ENCODE measurements around the gene SLC25A25. TPM values are rescaled to one million over a fixed set of nuclear protein-coding genes. Genes with fewer than 3 reads are reported as not detected.

Gene SLC25A25
- total RNA-seq, 2 donors from 2014 or later, result 12.9 to 13.1 TPM

GRCh38 chr9:128101231-128101661 is 33.2 kb downstream of the SLC25A25 start:
- DNase-seq, result no peak
- WGBS, 2 experiments (ENCODE audit: insufficient coverage in 1 of 2, insufficient read length in 1 of 2), result 88 to 91% methylated on average over 12 of the region's 12 CpGs
- Mint-ChIP-seq H3K27ac (peak overlapping the region; percentile 31), H3K36me3 (ENCODE audit: low read depth) (peaks cover 33% of the 10 kb centered on the region), H3K9me3 (no peaks in the 10 kb centered on the region), H3K27me3 (ENCODE audit: insufficient read depth) (no peaks in the 10 kb centered on the region), H3K4me1 (peaks cover 19% of the 10 kb centered on the region), H3K4me3 (no peak overlapping the region)
- no peak for TF ChIP-seq CTCF (conservative IDR thresholded peaks at IDR 0.05)
- H3K9ac ChIP-seq (ENCODE audit: extremely low read depth, low read length, poor library complexity, severe bottlenecking), result no peak overlapping the region
- no peaks in the 10 kb centered on the region for H3K27me3 ChIP-seq (ENCODE audit: control insufficient read depth, insufficient read depth, low read length, poor library complexity, severe bottlenecking)
- peaks cover 49% of the 10 kb centered on the region for H3K36me3 ChIP-seq (ENCODE audit: control insufficient read depth, insufficient read depth, low read length)
- H3K27ac ChIP-seq (ENCODE audit: low read depth, low read length), result no peak overlapping the region
- H3K9me3 ChIP-seq (ENCODE audit: control insufficient read depth, low read length), result no peaks in the 10 kb centered on the region
- no peak overlapping the region for H3K4me3 ChIP-seq (ENCODE audit: low read length)
- H3K4me1 ChIP-seq (ENCODE audit: control insufficient read depth, insufficient read depth, low read length), result peaks cover 26% of the 10 kb centered on the region

- Mint-ChIP-seq H3K27ac (peak overlapping the region; percentile 33), H3K4me3 (no peak overlapping the region), H3K9me3 (no peaks in the 10 kb centered on the region), H3K36me3 (ENCODE audit: low read depth) (peaks cover 37% of the 10 kb centered on the region), H3K4me1 (peaks cover 19% of the 10 kb centered on the region), H3K27me3 (ENCODE audit: insufficient read depth) (no peaks in the 10 kb centered on the region)
- Histone ChIP-seq H3K4me1 (ENCODE audit: control insufficient read depth, insufficient read depth, low read length) (peaks cover 26% of the 10 kb centered on the region), H3K27me3 (ENCODE audit: control insufficient read depth, insufficient read depth, low read length, poor library complexity, severe bottlenecking) (no peaks in the 10 kb centered on the region), H3K4me3 (ENCODE audit: low read length) (no peak overlapping the region), H3K9ac (ENCODE audit: extremely low read depth, low read length, poor library complexity, severe bottlenecking) (no peak overlapping the region), H3K9me3 (ENCODE audit: control insufficient read depth, low read length) (no peaks in the 10 kb centered on the region), H3K27ac (ENCODE audit: low read depth, low read length) (peak overlapping the region; percentile 66), H3K36me3 (ENCODE audit: control insufficient read depth, insufficient read depth, low read length) (peaks cover 50% of the 10 kb centered on the region)
- 93 to 94% methylated on average over 18 to 20 of the region's 20 CpGs for whole genome bisulfite sequencing, 2 experiments (ENCODE audit: insufficient coverage in 1 of 2, insufficient read length in 1 of 2)
- no peak for TF ChIP-seq CTCF (conservative IDR thresholded peaks at IDR 0.05)
- DNase-seq, result no peak
Observed at GRCh38 chr9:128101690-128102089, 33.7 kb downstream of the SLC25A25 start.

- Histone ChIP-seq H3K4me3 (ENCODE audit: low read length) (no peak overlapping the region), H3K9ac (ENCODE audit: extremely low read depth, low read length, poor library complexity, severe bottlenecking) (no peak overlapping the region), H3K27me3 (ENCODE audit: control insufficient read depth, insufficient read depth, low read length, poor library complexity, severe bottlenecking) (no peaks in the 10 kb centered on the region), H3K9me3 (ENCODE audit: control insufficient read depth, low read length) (no peaks in the 10 kb centered on the region), H3K36me3 (ENCODE audit: control insufficient read depth, insufficient read depth, low read length) (peaks cover 50% of the 10 kb centered on the region), H3K27ac (ENCODE audit: low read depth, low read length) (peak overlapping the region; percentile 66), H3K4me1 (ENCODE audit: control insufficient read depth, insufficient read depth, low read length) (peaks cover 26% of the 10 kb centered on the region)
- DNase-seq, result no peak
- Mint-ChIP-seq H3K9me3 (no peaks in the 10 kb centered on the region), H3K27me3 (ENCODE audit: insufficient read depth) (no peaks in the 10 kb centered on the region), H3K36me3 (ENCODE audit: low read depth) (peaks cover 42% of the 10 kb centered on the region), H3K4me3 (no peak overlapping the region), H3K27ac (peak overlapping the region; percentile 33), H3K4me1 (peaks cover 19% of the 10 kb centered on the region)
- WGBS, 2 experiments (ENCODE audit: insufficient coverage in 1 of 2, insufficient read length in 1 of 2), result 95 to 96% methylated on average over 10 to 13 of the region's 13 CpGs
- no peak for TF ChIP-seq CTCF (conservative IDR thresholded peaks at IDR 0.05)
Observed at GRCh38 chr9:128102196-128102595, 34.2 kb downstream of the SLC25A25 start.

Data from endodermal cell (in vitro differentiated cells).